Activated CD8-positive, alpha-beta T cell treated with anti-CD3 and anti-CD28 coated beads for 36 hours (primary cell): ENCODE results near the gene CDH2. TPM values are rescaled to one million over a fixed set of nuclear protein-coding genes. Genes with fewer than 3 reads are reported as not detected.
"Not testable (repeated sequence)": the region's sequence is repeated elsewhere in the genome, so short reads cannot be mapped to it uniquely, and the experiment has no call there.

Source experiments
- ATAC-seq: fragments of 200-7000 bp; cut with Tn5 transposase; one replicate; pipeline ENCODE4 v1.10.0; 2021; ENCODE audit warnings: mild to moderate bottlenecking, moderate library complexity
- CTCF ChIA-PET: fragments of 350-600 bp; sonication (Branson Sonifier 250); formaldehyde crosslinking; loops from one replicate; lab custom pipeline; 2021; ENCODE audit warnings: antibody characterized with exemption; lab: Charles Lee
- POLR2A ChIA-PET: fragments of 350-600 bp; sonication (Branson Sonifier 250); formaldehyde crosslinking; loops from one replicate; lab custom pipeline; 2021; ENCODE audit warnings: antibody characterized with exemption; lab: Charles Lee
- DNase-seq: peaks from one replicate; pipeline ENCODE4 v3.0.0-alpha.2; 2020
- H3K27ac Mint-ChIP-seq: one replicate; pipeline ENCODE4 v1.8.0; 2021; ENCODE audit warnings: mild to moderate bottlenecking, mixed read lengths
- H3K27me3 Mint-ChIP-seq: one replicate; pipeline ENCODE4 v1.8.0; 2021; ENCODE audit warnings: mixed read lengths
- H3K36me3 Mint-ChIP-seq: one replicate; pipeline ENCODE4 v1.8.0; 2021; ENCODE audit warnings: low read depth, mixed read lengths
- H3K4me1 Mint-ChIP-seq: one replicate; pipeline ENCODE4 v1.8.0; 2021; ENCODE audit warnings: low read depth, mixed read lengths
- H3K4me3 Mint-ChIP-seq: one replicate; pipeline ENCODE4 v1.8.0; 2021; ENCODE audit warnings: mild to moderate bottlenecking, moderate library complexity, mixed read lengths
- H3K9me3 Mint-ChIP-seq: one replicate; pipeline ENCODE4 v1.8.0; 2021; ENCODE audit warnings: mixed read lengths
- CTCF ChIP-seq: fragments of 200-600 bp; IDR thresholded peaks from one replicate; pipeline ENCODE4 v1.8.0; 2022; ENCODE audit warnings: antibody characterized with exemption, mild to moderate bottlenecking
- intact Hi-C: fragments of 100-400 bp; cut with micrococcal nuclease; formaldehyde crosslinking; loops from one replicate; pipeline ENCODE4 v1.10.0; 2022
- total RNA-seq, 2 experiments: library from RNA; stranded (reverse); gene quantifications; one replicate each; pipeline ENCODE4 v1.2.3, GENCODE V29; 2021

CDH2 gene
- total RNA-seq, 2 experiments from 2014 or later: 0.18 TPM; not detected in 1

DNA sequence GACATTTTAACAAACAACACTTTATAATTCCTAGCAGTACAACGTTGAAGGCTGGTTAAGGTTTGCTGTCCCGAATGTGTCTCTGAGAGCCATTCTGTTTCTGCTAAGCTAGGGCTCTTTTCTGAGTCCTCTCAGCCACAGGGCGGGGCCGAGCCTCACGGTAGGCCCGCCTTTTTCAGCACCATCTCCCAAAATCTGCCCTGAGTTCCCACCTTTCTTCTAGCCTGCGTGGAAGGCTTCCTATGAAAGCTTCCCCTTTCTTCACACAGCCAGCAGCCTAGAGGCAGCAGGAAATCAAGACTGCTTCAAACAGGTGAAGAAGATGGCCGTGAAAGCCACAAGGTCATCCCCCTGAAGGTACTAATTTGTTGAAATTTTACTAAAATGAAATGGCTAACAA lies 255.5 kb downstream of the CDH2 start:
- no peak for DNase-seq
- ChIA-PET CTCF (no interaction called here), POLR2A (no interaction called here)
- H3K4me3 Mint-ChIP-seq: no peak overlapping the region
- H3K9me3 Mint-ChIP-seq: peaks cover 7% of the 10 kb centered on the region
- H3K27ac Mint-ChIP-seq: no peak overlapping the region
- no peak for TF ChIP-seq CTCF
- H3K36me3 Mint-ChIP-seq: no peaks in the 10 kb centered on the region
- H3K27me3 Mint-ChIP-seq: no peaks in the 10 kb centered on the region
- H3K4me1 Mint-ChIP-seq: no peaks in the 10 kb centered on the region
- intact Hi-C loops: no loop called here
- no peak for ATAC-seq

- H3K4me1 Mint-ChIP-seq: no peaks in the 10 kb centered on the region
- POLR2A ChIA-PET: no interaction called here
- intact Hi-C loops: no loop called here
- no peak overlapping the region for H3K4me3 Mint-ChIP-seq
- no peak for ATAC-seq
- no peak overlapping the region for H3K27ac Mint-ChIP-seq
- no peak for TF ChIP-seq CTCF
- no peaks in the 10 kb centered on the region for H3K27me3 Mint-ChIP-seq
- CTCF ChIA-PET: no interaction called here
- peaks cover 7% of the 10 kb centered on the region for H3K9me3 Mint-ChIP-seq
- DNase-seq: no peak
- no peaks in the 10 kb centered on the region for H3K36me3 Mint-ChIP-seq
Observed at GRCh38 chr18:27920836-27921235, 256.1 kb downstream of the CDH2 start.

DNA sequence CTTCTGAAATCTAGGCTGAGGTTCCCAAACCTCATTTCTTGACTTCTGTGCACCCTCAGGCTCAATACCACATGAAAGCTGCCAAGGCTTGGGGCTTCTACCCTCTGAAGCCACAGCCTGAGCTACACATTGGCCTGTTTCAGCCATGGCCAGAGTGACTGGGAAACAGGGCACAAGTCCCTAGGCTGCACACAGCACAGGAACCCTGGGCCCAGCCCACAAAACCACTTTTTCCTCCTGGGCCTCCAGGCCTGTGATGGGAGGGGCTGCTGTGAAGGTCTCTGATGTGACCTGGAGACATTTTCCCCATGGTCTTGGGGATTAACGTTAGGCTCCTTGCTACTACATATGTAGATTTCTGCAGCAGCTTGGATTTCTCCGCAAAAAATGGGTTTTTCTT lies 270.7 kb downstream of the CDH2 start:
- H3K27ac Mint-ChIP-seq, H3K36me3 Mint-ChIP-seq, intact Hi-C loops, ATAC-seq, H3K4me1 Mint-ChIP-seq, POLR2A ChIA-PET, DNase-seq, H3K27me3 Mint-ChIP-seq, H3K4me3 Mint-ChIP-seq, CTCF ChIA-PET: not testable (repeated sequence)
- peaks cover 16% of the 10 kb centered on the region for H3K9me3 Mint-ChIP-seq

- TF ChIP-seq CTCF: no peak
- DNase-seq (no peak), ATAC-seq (no peak)
- Mint-ChIP-seq H3K4me1 (no peaks in the 10 kb centered on the region), H3K4me3 (no peak overlapping the region), H3K27ac (no peak overlapping the region), H3K27me3 (no peaks in the 10 kb centered on the region), H3K9me3 (peaks cover 15% of the 10 kb centered on the region), H3K36me3 (no peaks in the 10 kb centered on the region)
- POLR2A ChIA-PET: no interaction called here
- intact Hi-C loops: no loop called here
- CTCF ChIA-PET: no interaction called here
Observed at GRCh38 chr18:27903906-27904305, 273.0 kb downstream of the CDH2 start.

GRCh38 chr18:27901424-27902226 lies 275.3 kb downstream of the CDH2 start:
- no peak overlapping the region for H3K27ac Mint-ChIP-seq
- POLR2A ChIA-PET: no interaction called here
- no peak for ATAC-seq
- DNase-seq: no peak
- peaks cover 12% of the 10 kb centered on the region for H3K9me3 Mint-ChIP-seq
- intact Hi-C loops: no loop called here
- no peak for TF ChIP-seq CTCF
- H3K27me3 Mint-ChIP-seq: no peaks in the 10 kb centered on the region
- no peaks in the 10 kb centered on the region for H3K36me3 Mint-ChIP-seq
- CTCF ChIA-PET: no interaction called here
- no peaks in the 10 kb centered on the region for H3K4me1 Mint-ChIP-seq
- no peak overlapping the region for H3K4me3 Mint-ChIP-seq
